Measurements from ENCODE around the gene AIFM2. TPM values are rescaled to one million over a fixed set of nuclear protein-coding genes. Genes with fewer than 3 reads are reported as not detected.

The AIFM2 gene
- total RNA-seq, 1 donor from 2014 or later: 3.7 TPM

- no peak for DNase-seq (ENCODE audit: low read depth)
- TF ChIP-seq CTCF (conservative IDR thresholded peaks at IDR 0.05; ENCODE audit: low read depth, low read length): no peak
- H3K4me3 ChIP-seq (ENCODE audit: low read depth, low read length): no peak overlapping the region
Measured at GRCh38 chr10:70074165-70074564, 58.5 kb downstream of the AIFM2 start.

GRCh38 chr10:70070834-70071233, 61.8 kb downstream of the AIFM2 start:
- TF ChIP-seq CTCF (conservative IDR thresholded peaks at IDR 0.05; ENCODE audit: low read depth, low read length): no peak
- DNase-seq (ENCODE audit: low read depth): no peak
- H3K4me3 ChIP-seq (ENCODE audit: low read depth, low read length): no peak overlapping the region

GRCh38 chr10:70069346-70069745, 63.3 kb downstream of the AIFM2 start:
- H3K4me3 ChIP-seq (ENCODE audit: low read depth, low read length): no peak overlapping the region
- no peak for TF ChIP-seq CTCF (conservative IDR thresholded peaks at IDR 0.05; ENCODE audit: low read depth, low read length)
- no peak for DNase-seq (ENCODE audit: low read depth)

- H3K4me3 ChIP-seq (ENCODE audit: low read depth, low read length): no peak overlapping the region
- TF ChIP-seq CTCF (conservative IDR thresholded peaks at IDR 0.05; ENCODE audit: low read depth, low read length): no peak
- DNase-seq (ENCODE audit: low read depth): no peak
Measured at GRCh38 chr10:70068925-70069324, 63.7 kb downstream of the AIFM2 start.

- no peak for DNase-seq (ENCODE audit: low read depth)
- no peak for TF ChIP-seq CTCF (conservative IDR thresholded peaks at IDR 0.05; ENCODE audit: low read depth, low read length)
- no peak overlapping the region for H3K4me3 ChIP-seq (ENCODE audit: low read depth, low read length)
Measured at GRCh38 chr10:70067586-70067985, 65.0 kb downstream of the AIFM2 start.

GRCh38 chr10:70066190-70066589, 66.4 kb downstream of the AIFM2 start:
- TF ChIP-seq CTCF (conservative IDR thresholded peaks at IDR 0.05; ENCODE audit: low read depth, low read length): no peak
- no peak overlapping the region for H3K4me3 ChIP-seq (ENCODE audit: low read depth, low read length)
- no peak for DNase-seq (ENCODE audit: low read depth)

- TF ChIP-seq CTCF (conservative IDR thresholded peaks at IDR 0.05; ENCODE audit: low read depth, low read length): no peak
- DNase-seq (ENCODE audit: low read depth): no peak
- H3K4me3 ChIP-seq (ENCODE audit: low read depth, low read length): no peak overlapping the region
Measured at GRCh38 chr10:70064486-70064885, 68.1 kb downstream of the AIFM2 start.

All from epithelial cell of proximal tubule (primary cell).